Measurements from ENCODE around the gene DNMBP.

The DNMBP gene

GRCh38 chr10:99860466-99860865, 149.3 kb downstream of the DNMBP start:
- DNase-seq (ENCODE audit: low spot score): no peak
- in situ Hi-C loops (cut with MboI; ENCODE audit: low sequenced_read_pairs, unreplicated experiment): no loop called here
- TF ChIP-seq CTCF (IDR thresholded peaks at IDR 0.05; ENCODE audit: borderline replicate concordance, control extremely low read depth, extremely low read depth, insufficient read depth, missing control alignments): no peak

GRCh38 chr10:99859585-99859984, 150.2 kb downstream of the DNMBP start:
- in situ Hi-C loops (cut with MboI; ENCODE audit: low sequenced_read_pairs, unreplicated experiment): no loop called here

GRCh38 chr10:99858849-99859248, 150.9 kb downstream of the DNMBP start:
- TF ChIP-seq CTCF (IDR thresholded peaks at IDR 0.05; ENCODE audit: borderline replicate concordance, control extremely low read depth, extremely low read depth, insufficient read depth, missing control alignments): no peak
- in situ Hi-C loops (cut with MboI; ENCODE audit: low sequenced_read_pairs, unreplicated experiment): no loop called here
- no peak for DNase-seq (ENCODE audit: low spot score)

More at GRCh38 chr10:99859585-99859984, 150.2 kb downstream of the DNMBP start:
- no peak for DNase-seq (ENCODE audit: low spot score)
- no peak for TF ChIP-seq CTCF (IDR thresholded peaks at IDR 0.05; ENCODE audit: borderline replicate concordance, control extremely low read depth, extremely low read depth, insufficient read depth, missing control alignments)

- in situ Hi-C loops (cut with MboI; ENCODE audit: low sequenced_read_pairs, unreplicated experiment): no loop called here
- no peak for TF ChIP-seq CTCF (IDR thresholded peaks at IDR 0.05; ENCODE audit: borderline replicate concordance, control extremely low read depth, extremely low read depth, insufficient read depth, missing control alignments)
- no peak for DNase-seq (ENCODE audit: low spot score)
These were observed 154.2 kb downstream of the DNMBP start for GRCh38 chr10:99855479-99856071.

GRCh38 chr10:99854860-99855259, 154.9 kb downstream of the DNMBP start:
- no peak for TF ChIP-seq CTCF (IDR thresholded peaks at IDR 0.05; ENCODE audit: borderline replicate concordance, control extremely low read depth, extremely low read depth, insufficient read depth, missing control alignments)
- in situ Hi-C loops (cut with MboI; ENCODE audit: low sequenced_read_pairs, unreplicated experiment): no loop called here
- no peak for DNase-seq (ENCODE audit: low spot score)

- no peak for DNase-seq (ENCODE audit: low spot score)
- no peak for TF ChIP-seq CTCF (IDR thresholded peaks at IDR 0.05; ENCODE audit: borderline replicate concordance, control extremely low read depth, extremely low read depth, insufficient read depth, missing control alignments)
- in situ Hi-C loops (cut with MboI; ENCODE audit: low sequenced_read_pairs, unreplicated experiment): no loop called here
These were observed 156.1 kb downstream of the DNMBP start for GRCh38 chr10:99853655-99854054.

All from GM13976 (cell line).